HG02678 (cell line): ENCODE results near the gene GPR17.

ENCODE experiments used
- ATAC-seq: cut with Tn5 transposase; IDR thresholded peaks from one replicate; pipeline ENCODE4 v1.9.1; 2021; ENCODE audit warnings: mild to moderate bottlenecking, moderate library complexity; ENCODE audit not compliant: unreplicated experiment

The GPR17 gene

GRCh38 chr2:127629637-127630036 is 16.3 kb upstream of the GPR17 start:
- ATAC-seq = no peak

- no peak for ATAC-seq
Measured at GRCh38 chr2:127630096-127630863, 15.7 kb upstream of the GPR17 start.

DNA sequence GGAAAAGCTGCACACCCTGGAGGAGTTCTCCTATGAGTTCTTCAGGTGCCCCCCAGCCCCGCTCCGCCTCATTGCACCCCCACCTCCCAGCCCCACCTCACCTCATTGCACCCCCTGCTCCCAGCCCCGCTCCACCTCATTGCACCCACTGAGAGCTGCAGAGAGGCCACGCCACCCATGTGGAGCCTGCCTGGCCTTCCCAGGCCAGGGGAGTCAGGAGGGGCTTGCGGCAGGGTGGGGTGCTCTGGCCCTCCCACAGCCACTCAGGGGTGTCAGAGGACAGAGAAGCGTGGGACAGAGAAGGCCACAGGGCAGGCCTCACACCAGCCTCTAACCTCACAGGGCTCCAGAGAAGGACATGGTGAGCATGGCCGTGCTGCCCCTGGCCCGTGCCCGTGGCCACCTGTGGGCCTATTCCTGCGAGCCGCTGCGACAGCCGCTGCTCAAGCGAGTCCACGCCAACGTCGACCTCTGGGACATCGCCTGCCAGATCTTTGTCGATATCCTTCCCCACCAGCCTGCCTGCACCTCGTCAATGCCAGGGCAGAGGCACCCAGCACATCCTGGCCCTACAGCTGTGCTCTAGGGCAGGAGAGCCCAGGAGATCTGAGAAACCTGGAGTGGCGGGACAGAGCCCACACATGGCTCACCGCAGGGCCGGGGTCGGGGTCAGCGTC is 15.0 kb upstream of the GPR17 start:
- no peak for ATAC-seq

- no peak for ATAC-seq
Measured at GRCh38 chr2:127631541-127631996, 14.4 kb upstream of the GPR17 start.

DNA sequence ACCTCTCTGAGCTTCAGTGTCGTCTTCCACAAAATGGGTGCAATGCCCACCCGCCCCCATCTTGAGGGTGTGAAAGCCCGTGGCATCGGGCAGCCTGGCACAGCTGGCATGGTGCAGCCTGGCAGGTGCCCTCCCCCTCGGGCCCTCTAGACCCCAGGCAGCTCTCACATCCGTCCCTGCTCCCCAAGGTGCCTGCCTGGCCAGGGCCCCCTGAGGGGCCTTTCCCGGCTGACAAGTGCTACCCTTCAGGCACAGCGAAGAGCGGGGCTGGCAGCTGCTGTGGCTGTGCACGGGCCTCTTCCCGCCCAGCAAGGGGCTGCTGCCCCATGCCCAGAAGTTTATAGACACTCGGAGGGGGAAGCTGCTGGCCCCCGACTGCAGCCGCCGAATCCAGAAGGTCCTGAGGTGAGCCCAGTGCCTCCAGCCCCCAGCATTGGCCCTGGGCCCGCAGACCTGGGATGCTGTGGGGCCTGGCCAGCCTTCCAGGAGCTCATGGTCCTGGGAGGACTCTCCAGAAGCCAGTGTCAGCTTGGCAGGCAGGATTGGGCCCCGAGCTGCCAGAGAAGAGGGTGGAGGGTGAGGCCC is 13.9 kb upstream of the GPR17 start:
- no peak for ATAC-seq

- no peak for ATAC-seq
Measured at GRCh38 chr2:127632592-127633489, 13.1 kb upstream of the GPR17 start.

DNA sequence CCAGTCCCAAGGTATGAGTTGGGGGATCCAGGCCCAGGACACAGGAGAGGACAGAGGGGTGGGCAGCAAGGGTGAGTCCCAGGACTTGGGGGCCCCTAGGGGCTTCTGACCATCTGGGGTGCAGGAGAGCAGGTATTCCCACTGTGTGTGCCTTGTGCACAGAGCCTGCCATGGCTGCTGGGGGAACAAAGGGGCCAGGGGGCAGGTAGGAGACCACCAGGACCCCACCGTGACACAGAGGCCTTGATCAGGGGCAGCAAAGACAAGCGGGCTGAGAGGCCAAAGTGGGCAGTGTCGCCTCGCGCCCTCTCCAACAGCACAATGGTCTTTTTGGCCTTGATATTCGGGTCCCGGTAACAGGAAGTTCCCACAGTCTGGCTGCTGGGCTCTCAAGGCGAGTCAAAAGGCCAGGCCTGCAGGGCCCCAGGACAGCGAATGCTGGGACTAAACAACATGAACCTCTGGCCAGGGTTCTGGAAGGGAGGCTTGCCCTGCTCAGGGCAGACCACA is 12.3 kb upstream of the GPR17 start:
- no peak for ATAC-seq

GRCh38 chr2:127634066-127634617 is 11.8 kb upstream of the GPR17 start:
- no peak for ATAC-seq

- no peak for ATAC-seq
Measured at GRCh38 chr2:127634626-127635379, 11.2 kb upstream of the GPR17 start.

DNA sequence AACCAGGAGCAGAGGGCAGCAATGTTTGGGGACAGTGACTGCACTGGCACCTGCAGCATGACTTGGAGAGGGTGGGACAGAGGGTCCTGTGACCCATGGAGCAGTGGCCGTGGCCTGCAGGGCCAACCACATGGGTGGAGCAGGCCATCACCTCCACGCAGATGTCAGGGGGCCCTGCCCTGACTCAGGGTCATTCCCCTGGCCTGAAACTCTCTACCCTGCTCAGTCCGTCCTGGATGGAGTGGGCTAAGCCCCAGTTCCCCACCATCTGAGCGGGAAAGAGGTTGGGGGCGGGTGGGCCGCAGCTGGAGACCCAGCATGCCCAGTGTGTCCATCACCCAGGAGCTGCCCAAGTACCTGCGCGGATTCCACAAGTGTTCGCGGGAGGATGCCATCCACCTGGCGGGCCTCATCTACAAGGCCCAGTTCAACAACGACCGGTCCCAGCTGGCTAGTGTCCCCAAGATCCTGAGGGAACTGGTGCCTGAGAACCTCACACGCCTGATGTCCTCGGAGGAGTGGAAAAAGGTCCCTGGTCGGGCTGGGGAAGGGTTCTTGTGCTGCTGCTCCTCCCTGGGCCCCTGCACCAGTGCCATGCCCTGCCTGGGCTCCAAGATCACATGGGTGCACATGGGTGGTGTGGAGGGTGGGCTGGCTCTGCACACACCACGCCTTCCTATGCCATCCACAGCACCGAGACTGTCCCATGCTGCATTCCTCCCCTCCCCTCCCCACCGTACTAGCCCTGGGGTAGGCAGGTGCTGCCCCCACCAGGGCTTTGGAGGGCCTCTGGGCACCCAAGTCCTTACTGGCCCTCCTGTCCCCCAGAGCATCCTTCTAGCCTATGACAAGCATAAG is 10.3 kb upstream of the GPR17 start:
- no peak for ATAC-seq

- ATAC-seq = no peak
Measured at GRCh38 chr2:127636248-127637235, 9.4 kb upstream of the GPR17 start.

DNA sequence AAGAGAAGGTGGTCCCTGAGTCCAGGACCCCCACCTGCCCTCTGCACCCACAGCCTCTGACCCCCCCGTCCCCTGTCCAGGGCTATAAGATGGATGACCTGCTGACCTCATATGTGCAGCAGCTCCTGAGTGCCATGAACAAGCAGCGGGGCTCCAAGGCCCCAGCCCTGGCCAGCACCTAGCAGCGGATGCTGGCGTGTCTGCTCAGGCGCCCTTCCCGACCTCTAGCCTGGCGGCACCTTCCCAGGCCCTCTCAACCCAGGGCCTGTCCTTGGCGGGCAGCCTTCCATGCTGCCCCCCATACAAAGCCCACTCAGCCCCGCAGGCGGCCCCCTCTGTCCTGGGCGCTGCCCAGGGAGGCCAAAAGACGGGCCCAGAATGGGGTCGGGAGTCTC is 8.7 kb upstream of the GPR17 start:
- no peak for ATAC-seq

DNA sequence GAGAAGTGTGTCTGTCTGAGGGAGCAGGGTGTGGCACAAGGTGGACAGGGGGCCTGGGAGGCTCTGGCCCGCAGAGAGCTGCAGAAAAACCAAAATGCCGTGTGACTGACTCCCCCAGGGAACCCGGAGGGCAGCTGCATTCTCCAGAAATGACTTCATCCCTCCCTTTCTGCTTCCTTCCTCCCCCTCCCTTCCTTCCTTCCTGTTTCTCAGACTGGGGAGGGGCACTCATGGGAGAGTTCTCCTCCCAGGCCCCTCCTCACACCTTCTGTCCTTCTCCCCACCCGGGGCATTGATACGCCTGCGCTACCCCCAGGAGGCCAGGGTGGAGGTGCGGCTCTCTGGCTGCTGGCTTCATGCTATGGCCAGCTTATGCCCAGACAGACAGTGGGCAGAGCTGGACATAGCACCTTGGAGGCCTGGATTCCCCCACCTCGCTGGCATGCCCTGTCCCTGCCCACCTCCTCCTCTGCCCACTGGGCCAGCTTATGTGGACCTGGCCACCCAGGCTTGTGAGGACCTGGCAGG is 8.2 kb upstream of the GPR17 start:
- no peak for ATAC-seq

DNA sequence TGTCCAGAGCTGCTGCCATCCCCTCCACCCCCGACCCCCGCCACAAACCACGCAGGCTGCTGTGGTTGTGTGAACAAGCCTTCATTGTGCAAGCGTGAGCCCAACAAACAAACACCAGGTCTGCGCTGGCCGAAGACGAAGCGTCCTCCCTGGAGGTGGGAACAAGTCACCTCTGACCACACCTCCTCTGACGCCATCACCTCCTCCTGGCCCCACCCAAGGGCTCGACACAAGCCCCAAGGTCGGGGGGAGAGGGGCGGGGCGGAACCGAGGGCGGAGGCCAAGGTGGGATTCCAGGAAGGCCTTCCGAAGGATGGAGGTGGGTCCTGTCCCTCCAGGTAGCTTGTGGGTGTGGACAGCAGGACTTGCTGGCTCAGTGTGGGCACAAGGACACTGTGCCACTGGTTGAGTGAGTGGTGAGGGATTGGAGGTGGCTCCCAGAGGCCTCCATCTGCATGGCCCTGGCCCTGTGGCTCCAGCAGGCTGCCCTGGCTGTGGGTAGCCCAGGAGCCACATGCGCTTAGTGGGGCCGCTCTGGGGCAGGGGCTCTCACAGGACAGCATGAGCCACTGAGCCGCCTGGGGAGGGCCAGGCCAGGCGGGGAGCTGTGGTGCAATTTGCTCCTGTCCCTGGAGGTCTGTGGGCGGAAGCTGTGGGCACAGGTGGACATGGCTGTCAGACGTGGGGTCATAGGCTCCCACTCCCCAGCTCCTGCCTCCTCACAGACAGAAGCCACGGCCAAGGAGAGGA is 7.4 kb upstream of the GPR17 start:
- no peak for ATAC-seq

- ATAC-seq = no peak
Measured at GRCh38 chr2:127639111-127639474, 6.9 kb upstream of the GPR17 start.

DNA sequence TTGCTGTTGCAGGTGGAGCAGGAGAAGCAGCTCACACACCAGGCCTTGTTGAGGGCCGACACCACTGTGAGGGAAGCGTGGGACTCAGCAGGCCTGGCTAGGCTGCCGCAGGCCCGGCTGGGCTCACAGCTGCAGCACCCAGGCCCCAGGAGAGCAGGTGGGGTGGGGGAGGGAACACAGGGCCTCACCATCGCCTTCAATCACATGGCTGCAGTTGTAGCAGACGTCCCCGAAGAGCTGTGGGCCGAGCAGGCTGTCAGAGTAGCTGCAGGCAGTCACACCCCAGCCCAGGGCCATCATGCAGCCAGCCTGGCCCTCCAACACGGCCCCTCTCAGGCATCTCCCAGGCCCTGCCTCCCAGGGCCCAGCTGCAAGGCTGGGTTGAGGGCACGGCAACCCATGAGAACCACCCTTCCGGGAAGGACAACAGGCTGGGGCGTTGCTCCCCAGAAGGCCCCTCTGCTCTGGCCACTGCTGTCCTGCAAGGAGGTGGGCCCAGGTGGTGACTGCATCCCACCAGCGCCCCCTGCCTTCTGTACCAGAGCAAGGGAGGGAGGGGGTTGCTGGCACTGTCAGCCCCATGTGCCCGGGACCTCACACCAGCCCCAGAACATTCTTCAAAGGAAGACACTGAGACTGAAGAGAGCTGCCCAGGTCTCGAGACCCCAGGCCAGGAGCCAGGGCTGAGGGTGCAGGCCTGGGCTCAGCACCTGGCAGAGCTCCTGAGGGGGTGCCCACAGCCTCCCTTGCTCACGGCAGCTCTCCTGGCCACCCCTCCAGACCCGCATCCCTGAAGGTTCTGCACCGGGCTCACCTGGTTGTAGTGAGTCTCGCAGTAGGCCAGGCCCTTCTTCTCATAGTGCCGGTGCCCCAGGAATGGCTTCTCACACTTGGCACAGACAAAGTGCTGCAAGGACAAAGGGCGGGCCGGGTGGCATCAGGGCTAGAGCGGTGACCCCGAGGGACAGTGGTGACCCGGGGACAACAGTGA is 5.6 kb upstream of the GPR17 start:
- ATAC-seq = peak; percentile 66
